HG02970 (cell line): ENCODE results near the gene LRRC71.

ENCODE experiments used
- ATAC-seq: cut with Tn5 transposase; IDR thresholded peaks from one replicate; pipeline ENCODE4 v1.9.1; 2021; ENCODE audit warnings: mild to moderate bottlenecking, moderate library complexity, moderate number of reproducible peaks; ENCODE audit not compliant: unreplicated experiment, low FRiP score

LRRC71 gene

GRCh38 chr1:156904187-156904959 lies 16.1 kb upstream of the LRRC71 start:
- ATAC-seq = no peak

DNA sequence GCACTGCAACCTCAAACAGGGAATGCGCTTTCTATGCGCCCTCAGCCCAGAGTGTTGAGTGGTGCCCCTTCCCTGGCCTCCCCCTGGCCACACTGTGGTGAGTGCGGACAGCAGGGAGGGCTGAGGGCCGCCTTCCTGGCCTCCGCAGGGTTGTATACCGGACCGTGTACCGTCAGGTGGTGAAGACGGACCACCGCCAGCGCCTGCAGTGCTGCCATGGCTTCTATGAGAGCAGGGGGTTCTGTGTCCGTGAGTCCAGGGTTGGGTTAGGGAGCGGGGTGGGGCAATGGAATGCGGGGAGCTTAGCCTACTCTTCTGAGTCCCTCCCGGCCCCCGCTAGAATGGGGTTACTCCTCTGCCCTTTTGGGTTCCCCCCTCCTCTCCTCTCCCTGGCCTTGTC lies 15.3 kb upstream of the LRRC71 start:
- no peak for ATAC-seq

DNA sequence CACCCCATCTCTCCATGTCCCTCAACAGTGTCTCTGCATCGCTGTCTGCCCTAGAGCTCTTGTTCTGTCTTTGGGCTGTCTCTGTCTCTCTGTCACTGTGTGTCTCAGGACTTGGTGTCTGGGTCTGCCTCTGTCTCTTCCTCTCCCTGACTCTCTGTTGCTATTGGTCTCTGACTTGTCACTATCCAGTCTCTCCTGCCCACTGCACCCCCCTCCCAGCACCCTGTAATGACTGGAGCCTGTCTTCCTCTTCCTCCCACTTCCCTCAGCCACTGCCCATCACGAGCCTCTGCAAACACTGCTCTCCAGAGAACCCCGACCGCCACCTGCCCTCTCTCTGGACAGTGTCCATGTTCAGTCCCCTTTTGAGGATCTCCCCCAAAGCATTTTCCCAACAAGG lies 14.8 kb upstream of the LRRC71 start:
- no peak for ATAC-seq

DNA sequence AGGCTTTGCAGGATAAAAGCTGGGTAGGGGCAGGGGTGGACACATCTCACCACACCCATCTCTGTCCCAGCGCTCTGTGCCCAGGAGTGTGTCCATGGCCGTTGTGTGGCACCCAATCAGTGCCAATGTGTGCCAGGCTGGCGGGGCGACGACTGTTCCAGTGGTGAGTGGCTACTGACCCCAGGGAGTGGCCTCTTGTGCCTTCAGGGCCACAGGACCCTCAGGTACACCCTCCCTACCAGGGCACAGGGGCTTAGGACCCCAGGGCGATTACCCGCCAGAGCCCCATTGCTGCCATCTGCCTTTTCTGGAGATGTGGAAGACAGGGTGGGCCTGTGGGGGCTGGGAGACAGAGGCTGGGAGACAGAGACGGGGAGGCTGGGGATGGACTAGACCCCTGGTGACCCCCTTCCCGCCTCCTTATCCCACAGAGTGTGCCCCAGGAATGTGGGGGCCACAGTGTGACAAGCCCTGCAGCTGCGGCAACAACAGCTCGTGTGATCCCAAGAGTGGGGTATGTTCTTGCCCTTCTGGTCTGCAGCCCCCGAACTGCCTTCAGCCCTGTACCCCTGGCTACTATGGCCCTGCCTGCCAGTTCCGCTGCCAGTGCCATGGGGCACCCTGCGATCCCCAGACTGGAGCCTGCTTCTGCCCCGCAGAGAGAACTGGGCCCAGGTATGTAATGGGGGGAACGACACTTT lies 14.1 kb upstream of the LRRC71 start:
- ATAC-seq = no peak

DNA sequence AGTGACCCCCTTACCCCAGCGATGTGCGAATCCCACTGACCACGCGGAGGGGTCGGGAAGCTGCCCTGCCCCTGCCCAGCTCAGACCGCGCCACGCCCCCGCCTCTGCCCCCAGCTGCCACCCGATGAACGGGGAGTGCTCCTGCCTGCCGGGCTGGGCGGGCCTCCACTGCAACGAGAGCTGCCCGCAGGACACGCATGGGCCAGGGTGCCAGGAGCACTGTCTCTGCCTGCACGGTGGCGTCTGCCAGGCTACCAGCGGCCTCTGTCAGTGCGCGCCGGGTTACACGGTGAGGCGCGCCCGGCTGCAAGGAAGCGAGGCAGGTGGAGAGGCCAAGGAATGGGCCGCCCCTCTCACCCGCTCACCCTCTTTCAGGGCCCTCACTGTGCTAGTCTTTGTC lies 11.9 kb upstream of the LRRC71 start:
- no peak for ATAC-seq

DNA sequence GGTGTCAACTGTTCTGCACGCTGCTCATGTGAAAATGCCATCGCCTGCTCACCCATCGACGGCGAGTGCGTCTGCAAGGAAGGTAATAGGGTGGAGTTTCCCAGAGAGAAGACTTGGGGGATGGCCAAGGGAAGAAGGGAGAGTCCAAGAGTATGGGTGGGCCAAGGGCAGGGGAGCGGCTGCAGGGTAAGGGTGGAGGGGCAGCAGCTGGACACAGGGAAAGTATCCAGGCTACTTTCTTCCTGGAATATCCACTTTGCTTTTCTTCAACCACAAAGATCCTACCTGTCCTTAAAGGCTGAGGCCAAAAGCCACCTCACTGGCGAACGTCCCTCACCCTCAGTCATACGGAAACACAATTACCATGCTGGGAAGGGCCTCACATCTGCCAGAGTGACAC lies 11.5 kb upstream of the LRRC71 start:
- ATAC-seq = no peak

DNA sequence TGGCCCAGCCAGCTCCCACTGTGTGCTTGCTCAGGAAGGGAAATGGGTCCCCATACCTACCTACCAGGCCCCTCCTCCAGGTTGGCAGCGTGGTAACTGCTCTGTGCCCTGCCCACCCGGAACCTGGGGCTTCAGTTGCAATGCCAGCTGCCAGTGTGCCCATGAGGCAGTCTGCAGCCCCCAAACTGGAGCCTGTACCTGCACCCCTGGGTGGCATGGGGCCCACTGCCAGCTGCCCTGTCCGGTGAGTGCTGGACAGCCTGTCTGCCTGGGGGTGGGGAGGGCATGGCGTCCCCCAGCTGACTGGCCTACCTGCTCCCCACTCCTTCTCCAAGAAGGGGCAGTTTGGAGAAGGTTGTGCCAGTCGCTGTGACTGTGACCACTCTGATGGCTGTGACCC lies 10.8 kb upstream of the LRRC71 start:
- ATAC-seq = no peak

- ATAC-seq = no peak
Measured at GRCh38 chr1:156910309-156910782, 10.1 kb upstream of the LRRC71 start.

DNA sequence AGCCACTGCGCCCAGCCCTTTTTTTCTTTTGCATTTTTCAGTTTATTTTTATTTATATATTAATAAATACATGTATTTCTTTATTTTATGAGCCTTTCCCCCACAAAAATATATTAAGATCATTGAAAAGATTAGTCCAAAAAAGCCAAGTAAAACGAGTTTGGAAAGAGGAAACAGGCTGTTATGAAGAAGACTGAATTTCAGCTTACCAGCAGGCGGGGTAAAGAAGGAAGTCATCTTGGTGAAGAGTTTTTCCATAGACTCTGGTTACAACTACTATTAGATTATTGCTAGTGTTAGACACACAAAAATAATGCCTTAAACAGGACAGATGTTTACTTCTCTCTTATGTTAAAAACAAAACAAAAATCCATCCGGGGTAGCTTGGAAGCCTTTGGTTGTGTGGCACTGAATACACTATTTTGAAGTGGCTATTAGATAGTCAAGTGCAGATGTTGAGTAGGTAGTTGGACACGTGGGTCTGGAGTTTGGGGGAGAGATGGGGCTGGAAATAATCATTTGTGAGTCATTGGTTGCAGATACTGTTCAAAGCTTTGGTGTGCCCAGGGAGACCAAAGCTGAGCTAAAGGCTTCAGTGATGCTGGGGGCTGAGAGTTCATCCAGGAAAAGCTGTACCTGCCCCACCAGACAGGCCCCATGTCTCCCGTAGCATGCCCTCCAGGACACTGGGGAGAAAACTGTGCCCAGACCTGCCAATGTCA lies 8.7 kb upstream of the LRRC71 start:
- ATAC-seq = no peak

- no peak for ATAC-seq
Measured at GRCh38 chr1:156912310-156912709, 8.1 kb upstream of the LRRC71 start.

- ATAC-seq = no peak
Measured at GRCh38 chr1:156912861-156913808, 7.3 kb upstream of the LRRC71 start.

GRCh38 chr1:156913809-156914387 lies 6.5 kb upstream of the LRRC71 start:
- no peak for ATAC-seq

- no peak for ATAC-seq
Measured at GRCh38 chr1:156914440-156914856, 6.0 kb upstream of the LRRC71 start.

GRCh38 chr1:156921053-156921529 lies 659 bp downstream of the LRRC71 start:
- no peak for ATAC-seq

GRCh38 chr1:156922986-156923669 lies 2.7 kb downstream of the LRRC71 start:
- ATAC-seq = no peak

DNA sequence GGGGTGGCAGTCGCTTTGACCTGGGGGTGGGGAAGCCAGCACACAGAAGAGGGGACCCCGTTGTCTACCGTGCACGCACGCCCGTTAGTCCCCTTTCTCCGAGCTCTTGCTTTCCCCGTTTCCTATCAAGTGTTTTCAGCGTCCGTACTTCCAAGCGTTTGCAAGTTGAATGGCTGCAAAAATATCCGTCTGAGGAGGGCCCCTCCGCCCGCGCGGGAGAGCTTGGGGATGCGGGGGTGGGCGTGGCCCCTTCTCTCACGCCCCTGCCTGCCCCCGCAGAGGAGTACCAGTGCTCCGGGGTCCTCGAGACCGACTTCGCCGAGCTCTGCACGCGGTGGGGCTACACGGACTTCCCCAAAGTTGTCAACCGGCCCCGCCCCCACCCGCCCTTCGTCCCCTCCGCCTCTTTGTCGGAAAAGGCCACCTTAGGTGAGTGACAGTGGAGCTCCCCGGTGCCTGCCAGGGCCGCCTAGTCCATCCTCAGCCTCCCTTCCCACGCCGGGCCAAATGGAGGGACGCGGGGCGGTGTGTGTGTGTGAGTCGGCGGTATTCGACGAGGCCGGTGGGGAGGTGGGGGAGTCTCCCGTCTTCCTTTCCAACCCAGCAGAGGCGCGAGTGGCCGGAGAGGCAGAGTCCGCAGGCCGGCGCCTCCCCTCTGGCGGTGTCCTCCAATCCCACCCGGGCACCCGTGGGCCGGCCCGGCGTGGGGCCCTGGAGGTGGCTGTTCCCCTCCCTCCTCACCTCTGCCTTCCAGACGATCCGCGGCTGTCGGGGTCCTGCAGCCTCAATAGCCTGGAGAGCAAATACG lies 3.4 kb downstream of the LRRC71 start:
- no peak for ATAC-seq

DNA sequence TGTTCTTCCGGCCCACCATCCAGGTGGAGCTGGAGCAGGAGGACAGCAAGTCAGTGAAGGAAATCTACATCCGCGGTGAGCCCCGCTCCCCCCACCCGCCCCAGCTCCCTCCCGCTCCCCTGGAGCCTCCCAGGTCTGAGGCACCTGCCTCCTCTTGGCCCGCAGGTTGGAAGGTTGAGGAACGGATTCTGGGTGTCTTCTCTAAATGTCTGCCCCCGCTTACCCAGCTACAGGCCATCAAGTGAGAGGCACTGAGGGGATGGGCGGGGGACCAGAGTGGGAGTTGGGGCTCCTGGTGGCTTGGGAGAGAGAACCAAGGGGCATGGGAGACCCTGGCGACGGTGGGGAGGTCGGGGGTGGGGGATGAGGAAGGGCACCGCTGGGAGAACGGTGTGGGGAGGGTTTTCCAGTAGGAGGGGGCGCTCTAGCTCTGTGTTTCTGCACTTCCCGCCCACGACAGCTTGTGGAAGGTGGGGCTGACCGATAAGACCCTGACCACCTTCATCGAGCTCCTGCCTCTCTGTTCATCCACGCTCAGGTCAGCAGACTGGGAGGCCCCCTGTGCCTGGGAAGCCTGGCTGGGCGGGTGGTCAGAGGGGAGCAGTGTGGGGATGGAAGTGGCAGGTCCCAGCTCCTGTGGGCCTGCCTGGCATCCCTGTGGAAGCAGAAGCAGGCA lies 4.2 kb downstream of the LRRC71 start:
- no peak for ATAC-seq
